T47D (cell line): ENCODE data around the gene EPS15.
"Not testable (repeated sequence)": the region's sequence is repeated elsewhere in the genome, so short reads cannot be mapped to it uniquely, and the experiment has no call there.

ENCODE experiments used
- DNase-seq, 2 experiments: peaks; one replicate each; pipeline versions ENCODE4 v3.0.0 to v3.0.0-alpha.2; 2011 to 2012; ENCODE audit warnings: low read depth in 1 of 2, low spot score in 1 of 2
- JUND ChIP-seq: IDR thresholded peaks from 2 replicates; pipeline ENCODE4 v1.6.1; 2012; ENCODE audit warnings: low read depth
- in situ Hi-C: cut with HindIII; loops from 2 replicates; pipeline ENCODE4 v1.10.0; 2016; ENCODE audit warnings: low sequenced_read_pairs, low pct_unique_long_range_greater_than_20kb

EPS15 gene

DNA sequence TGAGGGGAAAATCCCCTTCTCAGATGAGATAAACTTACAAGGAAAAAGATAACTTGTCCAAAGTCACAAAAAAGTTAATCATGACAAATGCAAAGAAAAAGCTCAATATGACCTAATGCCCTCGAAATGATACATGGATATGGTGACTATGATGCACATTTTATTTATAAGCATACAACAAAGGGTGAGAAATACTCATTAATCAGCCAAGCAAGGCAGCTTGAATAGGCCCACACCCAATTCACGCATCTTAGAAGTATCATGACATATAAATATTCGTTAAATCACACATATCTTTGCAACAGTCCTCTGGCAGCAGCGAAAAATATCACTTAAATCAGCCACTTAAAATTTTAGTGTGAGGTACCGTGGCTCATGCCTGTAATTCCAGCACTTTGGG is 21.7 kb downstream of the EPS15 start:
- in situ Hi-C loops = no loop called here
- DNase-seq = no peak
- TF ChIP-seq JUND = no peak

DNA sequence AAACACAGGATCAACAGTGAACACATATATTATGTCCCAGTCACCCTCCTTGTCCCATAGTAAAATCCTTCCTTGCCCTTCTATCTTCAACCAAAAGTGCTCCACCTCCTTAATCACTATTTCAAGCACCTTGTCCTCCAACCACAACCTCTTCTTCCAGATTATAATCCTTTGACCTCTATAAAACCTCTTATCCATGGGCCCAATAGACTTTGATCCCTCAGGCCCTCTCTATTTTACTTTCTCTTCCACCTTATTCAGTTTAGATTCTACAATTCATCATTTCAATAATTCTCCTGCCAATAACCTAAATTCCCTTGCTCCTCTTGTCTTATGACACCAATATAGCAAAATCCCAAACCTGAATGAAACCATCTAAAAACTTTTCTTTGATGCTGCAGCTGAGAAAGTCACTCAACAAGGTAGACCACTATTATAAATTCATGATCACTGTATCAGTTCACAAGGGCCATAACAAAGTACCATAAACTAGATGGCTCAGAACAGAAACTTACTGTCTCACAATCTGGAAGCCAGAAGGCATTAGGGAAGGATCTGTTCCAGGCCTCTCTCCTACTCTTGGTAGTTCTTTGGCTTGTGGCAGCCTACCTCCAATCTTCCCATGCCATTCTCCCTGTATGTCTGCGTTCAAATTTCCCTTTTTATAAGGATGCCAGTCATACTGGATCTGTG is 24.8 kb downstream of the EPS15 start:
- in situ Hi-C loops = no loop called here

DNA sequence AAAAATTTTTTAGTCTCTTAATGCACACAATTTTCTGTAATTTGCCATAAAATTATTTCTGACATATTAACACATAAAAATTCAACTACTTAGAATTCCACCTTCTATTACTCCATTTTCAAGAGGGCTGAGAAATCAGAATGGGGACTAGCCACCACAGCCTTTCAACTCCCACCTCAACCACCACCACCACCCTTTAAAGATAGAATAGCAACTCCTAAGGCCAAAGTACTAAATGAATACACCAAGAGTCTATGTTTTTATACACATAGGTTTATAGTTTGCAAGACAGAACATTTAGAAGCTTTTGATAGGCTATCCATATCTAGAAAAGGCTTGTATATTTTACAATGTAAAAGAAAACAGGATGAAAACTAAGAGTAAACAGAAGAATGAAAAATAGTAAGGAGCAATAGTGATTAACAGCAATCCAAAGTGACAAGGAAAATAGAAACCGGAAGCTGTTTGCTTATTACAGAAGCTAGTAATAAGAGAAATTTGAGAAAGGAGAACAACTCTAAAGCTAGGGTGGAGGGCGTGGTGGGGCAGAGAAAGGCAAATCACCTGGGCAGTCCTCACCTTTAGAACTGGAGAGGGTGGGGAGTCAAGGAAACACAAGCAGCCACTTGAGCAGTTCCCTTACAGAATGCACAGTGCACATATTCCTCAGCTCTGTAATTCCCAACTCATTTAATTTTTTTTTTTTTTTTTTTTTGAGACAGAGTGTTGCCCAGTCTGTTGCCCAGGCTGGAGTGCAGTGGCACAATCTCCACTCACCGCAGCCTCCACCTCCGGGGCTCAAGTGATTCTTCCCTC is 27.7 kb downstream of the EPS15 start:
- in situ Hi-C loops = no loop called here
- DNase-seq = no peak
- TF ChIP-seq JUND = no peak

More for the DNA sequence above, 24.8 kb downstream of the EPS15 start:
- TF ChIP-seq JUND = no peak
- no peak for DNase-seq

DNA sequence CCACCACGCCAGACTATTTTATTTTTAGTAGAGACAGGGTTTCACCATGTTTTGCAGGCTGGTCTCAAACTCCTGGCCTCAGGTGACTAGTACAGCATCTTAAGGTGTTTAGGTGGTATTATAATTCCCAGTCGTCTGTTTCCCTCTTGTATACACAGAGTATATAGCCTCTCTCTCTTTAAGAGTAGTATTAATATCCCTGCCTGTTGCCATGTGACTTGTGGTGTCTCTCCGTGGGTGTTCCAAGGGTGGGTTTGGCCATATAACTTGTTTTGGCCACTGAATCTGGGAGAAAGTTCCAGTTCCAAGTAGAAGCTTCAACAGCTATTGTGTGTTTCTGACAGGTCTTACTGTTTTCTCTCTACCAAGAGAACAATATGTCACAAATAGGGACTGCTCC is 29.6 kb downstream of the EPS15 start:
- in situ Hi-C loops = no loop called here
- TF ChIP-seq JUND = no peak
- DNase-seq = no peak

DNA sequence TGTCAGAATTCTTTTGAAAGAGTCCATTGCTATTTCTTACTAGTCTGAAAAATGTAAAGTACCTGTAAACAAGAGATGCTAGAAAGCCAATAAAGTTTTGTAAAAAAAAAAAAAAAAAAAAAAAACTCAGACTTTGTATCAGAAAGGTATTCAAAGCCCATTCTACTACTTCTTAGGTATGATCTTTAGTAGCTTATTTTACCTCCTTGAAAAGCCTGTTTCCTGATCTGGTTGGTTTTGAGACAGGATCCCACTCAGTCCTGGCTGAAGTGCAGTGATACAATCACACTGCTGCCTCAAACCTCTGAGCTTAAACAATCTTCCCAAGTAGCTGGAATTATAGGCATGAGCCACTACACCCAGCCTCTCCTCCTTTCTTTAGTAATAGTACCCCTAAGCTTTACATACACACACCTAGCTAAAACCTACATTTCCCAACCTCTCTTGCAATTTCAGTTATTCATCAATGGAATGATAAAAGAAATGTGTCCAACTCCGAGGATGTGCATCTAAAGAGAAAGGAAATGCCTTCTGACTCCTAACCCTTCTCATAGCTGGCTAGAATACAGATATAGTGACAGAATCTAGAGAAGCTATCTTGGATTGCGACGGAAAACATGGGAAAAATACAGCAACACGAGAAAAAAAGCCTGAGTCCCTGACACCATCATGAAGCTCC is 30.6 kb downstream of the EPS15 start:
- in situ Hi-C loops = no loop called here
- TF ChIP-seq JUND = no peak
- peak in 1 of 2 experiments; percentile 21 for DNase-seq

DNA sequence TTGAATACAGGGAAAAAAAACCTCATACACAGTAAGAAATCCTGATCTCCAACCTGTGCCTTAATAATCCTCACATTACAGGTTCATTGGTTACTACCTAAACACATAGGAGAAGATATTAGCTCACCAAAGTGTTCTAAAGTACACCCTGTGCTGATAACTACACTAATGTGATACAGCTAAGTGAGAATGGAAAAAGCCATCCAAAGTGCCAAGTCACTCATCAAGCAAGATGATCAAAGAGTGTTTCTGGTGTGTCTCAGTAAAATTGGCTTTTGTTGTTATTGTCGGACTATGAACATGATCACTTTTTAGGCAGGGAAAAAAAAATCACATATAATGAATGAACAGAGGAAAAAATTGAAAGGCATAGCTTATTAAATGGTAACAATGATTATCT is 31.4 kb downstream of the EPS15 start:
- DNase-seq = no peak
- TF ChIP-seq JUND = no peak
- in situ Hi-C loops = no loop called here

DNA sequence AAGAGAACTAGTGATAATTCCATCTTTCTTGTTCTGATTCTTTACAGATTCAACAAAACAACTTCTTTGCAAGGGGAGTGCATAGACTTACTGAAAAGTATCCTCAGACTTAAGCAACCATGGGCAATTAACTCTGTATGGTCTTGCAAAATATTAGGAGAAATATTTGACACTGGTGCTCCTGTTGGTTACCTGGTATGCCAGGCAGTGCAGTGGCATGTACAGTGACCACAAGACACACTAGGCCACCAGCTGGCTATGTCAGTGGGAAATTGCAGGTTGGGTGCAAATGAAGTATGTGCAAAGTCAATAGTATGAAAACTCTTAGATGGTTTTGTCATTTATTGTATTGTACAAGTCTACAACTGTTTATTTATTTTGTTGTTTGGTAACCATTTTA is 34.5 kb downstream of the EPS15 start:
- peak in 1 of 2 experiments; percentile 69 for DNase-seq
- in situ Hi-C loops = no loop called here
- TF ChIP-seq JUND = no peak

DNA sequence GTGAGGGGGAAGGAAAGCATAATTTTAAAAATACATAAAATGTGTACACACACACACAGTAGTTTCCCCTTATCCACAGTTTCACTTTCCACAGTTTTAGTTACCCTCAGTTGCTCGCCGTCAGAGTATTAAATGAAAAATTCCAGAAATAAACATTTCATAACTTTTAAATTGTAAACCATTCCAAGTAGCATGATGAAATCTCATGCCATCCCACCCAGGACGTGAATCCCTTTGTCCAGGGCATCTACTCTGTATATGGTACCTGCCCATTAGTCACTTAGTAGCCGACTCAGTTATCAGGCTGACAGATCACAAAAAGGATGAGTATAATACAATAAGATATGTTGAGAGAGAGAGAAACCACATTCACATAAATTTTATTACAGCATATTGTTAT is 36.2 kb downstream of the EPS15 start:
- TF ChIP-seq JUND = no peak

DNA sequence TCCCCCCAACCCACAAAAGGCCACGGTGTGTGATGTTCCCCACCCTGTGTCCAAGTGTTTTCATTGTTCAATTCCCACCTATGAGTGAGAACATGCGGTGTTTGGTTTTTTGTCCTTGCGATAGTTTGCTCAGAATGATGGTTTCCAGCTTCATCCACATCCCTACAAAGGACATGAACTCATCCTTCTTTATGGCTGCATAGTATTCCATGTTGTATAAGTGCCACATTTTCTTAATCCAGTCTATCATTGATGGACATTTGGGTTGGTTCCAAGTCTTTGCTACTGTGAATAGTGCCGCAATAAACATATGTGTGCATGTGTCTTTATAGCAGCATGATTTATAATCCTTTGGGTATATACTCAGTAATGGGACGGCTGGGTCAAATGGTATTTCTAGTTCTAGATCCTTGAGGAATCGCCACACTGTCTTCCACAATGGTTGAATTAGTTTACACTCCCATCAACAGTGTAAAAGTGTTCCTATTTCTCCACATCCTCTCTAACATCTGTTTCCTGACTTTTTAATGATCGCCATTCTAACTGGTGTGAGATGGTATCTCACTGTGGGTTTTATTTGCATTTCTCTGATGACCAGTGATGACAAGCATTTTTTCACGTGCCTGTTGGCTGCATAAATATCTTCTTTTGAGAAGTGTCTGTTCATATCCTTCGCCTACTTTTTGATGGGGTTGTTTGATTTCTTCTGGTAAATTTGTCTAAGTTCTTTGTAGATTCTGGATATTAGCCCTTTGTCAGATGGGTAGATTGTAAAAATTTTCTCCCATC is 44.0 kb downstream of the EPS15 start:
- in situ Hi-C loops = not testable (repeated sequence)

More for the DNA sequence above, 36.2 kb downstream of the EPS15 start:
- DNase-seq = no peak
- in situ Hi-C loops = no loop called here

DNA sequence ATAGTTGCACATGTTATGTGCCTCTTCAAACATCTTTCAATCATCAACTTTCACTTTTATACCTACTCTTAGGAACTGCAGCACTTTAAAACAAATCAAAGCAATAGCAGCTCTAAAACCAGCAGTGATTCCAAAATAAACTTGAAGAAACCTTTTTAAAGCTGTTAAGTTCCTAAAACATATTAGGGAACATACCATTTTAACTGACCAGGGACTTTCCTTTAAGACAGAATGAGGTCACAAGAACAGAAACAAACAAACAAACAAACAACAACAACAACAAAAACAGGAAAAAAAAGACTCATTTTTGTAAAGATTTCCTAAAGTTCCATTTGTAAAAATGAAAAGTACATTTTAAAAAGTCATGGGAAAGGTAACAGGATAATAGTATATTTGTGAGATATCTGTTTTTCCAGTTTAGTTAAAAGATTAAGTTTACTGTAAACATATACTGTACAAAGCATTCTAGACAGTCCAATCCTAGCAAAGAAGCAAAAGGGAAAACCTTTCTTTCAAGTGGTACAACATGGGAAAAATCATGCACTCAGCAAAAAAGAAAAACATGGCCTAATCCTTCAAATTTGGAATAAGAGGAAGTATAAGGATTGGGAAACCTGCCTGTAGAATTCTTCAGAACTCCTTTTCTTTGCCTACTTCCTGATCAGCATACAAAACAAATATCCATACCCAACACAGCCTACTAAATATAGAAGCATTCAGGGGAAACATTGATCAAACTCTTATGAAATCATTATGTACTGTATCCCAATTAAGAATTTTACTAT is 45.5 kb downstream of the EPS15 start:
- in situ Hi-C loops = no loop called here
- DNase-seq = no peak
- TF ChIP-seq JUND = no peak

More for the DNA sequence above, 44.0 kb downstream of the EPS15 start:
- not testable (repeated sequence) for DNase-seq

DNA sequence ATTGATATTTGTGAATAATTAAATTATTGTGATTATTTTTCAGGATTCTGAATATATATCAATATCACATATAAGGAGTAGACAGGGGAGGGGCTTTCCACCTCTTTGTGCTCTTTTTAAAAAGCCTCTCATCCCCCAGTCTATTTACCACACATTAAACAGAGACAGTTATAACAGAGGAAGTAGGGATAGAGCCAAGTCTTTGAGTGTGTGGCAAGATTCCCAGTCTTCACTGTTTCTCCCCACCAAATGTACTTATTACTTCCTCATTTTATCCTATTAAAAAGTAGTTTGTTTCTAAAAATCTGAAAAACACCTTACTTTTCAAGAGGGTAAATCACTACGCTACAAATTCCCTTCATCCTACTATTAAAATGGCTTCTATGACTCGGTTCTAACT is 46.7 kb downstream of the EPS15 start:
- in situ Hi-C loops = no loop called here
- TF ChIP-seq JUND = no peak
- DNase-seq = no peak

DNA sequence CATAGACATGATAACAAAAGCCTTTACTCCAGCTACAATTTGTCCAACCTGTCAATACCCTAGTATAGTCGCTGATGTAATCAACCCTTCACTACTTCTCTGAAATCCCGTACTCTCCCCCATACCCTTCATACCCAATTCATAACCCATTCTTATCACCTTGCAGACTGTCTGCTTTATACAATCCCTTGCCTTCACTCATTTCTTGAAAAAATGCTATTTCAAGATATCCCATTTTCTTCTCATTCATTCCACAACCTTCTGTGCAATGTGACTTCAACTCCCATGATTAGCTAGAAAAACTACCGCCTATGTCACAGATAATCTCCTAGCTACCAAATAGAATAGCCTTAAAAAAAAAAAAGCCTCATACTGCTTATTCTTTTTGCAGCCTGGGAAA is 49.5 kb downstream of the EPS15 start:
- no peak for DNase-seq
- no peak for TF ChIP-seq JUND

More for the DNA sequence above, 49.5 kb downstream of the EPS15 start:
- in situ Hi-C loops = no loop called here
